Inflammatory macrophage (primary cell): ENCODE measurements around the gene KCNMA1.
A peak's percentile ranks its signal among the peaks of the same experiment; 100 is the strongest.
"Not testable (repeated sequence)": the region's sequence is repeated elsewhere in the genome, so short reads cannot be mapped to it uniquely, and the experiment has no call there.

Experiments
- DNase-seq, 2 donors: peaks; one replicate each; pipeline ENCODE4 v3.0.0-alpha.2; 2020 to 2022
- total RNA-seq, 18 experiments: gene quantifications; one replicate each; lab custom pipeline; 2026; ENCODE audit warnings: mixed read lengths in 6 of 18, inconsistent platforms in 2 of 18; lab: John Stamatoyannopoulos, UW

The KCNMA1 gene
- total RNA-seq = 5.2 to 111 (median 27.7) reads per million in 18 experiments

GRCh38 chr10:77637532-77638320 is at the start of gene KCNMA1:
Gene KCNMA1, minus strand, starts transcription at chr10:77637808.
- peak in 1 of 2 donors; percentile 44 for DNase-seq

DNA sequence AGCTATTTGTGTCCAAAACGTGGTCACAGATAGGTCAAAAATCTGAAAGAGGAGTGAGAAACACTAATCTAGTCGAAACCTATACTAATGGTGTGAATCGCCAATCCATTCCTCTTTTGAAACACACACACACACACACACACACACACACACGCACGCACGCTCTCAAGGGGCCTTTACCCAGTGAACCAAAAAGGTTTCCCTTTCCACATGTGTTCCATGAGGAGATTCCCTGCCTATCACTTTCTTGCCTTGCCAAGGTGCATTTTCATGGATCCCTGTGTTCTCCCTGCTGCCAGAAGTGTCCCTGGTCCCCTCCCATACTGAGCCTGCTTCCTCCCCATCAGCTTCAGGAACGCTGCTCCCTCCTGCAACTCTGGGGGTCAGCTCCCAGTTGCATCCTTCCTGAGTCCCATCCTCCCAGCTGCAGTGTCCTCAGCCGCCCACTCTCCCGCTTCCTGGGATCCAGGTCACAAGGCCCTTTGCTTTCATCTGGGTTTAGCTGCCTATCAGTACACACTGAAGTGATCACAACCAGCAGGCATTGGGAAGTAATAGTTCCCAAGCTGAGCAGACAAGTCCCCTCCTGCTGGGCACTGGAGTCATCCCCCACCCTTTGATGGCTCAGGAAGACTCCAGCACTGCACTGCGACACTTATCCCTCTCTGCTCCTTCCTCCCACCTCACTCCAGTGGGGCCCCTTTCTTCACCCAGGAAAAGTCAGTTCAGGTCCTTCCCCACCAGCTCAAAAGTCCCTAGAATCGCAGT is 49.2 kb upstream of the KCNMA1 start:
- DNase-seq = no peak

DNA sequence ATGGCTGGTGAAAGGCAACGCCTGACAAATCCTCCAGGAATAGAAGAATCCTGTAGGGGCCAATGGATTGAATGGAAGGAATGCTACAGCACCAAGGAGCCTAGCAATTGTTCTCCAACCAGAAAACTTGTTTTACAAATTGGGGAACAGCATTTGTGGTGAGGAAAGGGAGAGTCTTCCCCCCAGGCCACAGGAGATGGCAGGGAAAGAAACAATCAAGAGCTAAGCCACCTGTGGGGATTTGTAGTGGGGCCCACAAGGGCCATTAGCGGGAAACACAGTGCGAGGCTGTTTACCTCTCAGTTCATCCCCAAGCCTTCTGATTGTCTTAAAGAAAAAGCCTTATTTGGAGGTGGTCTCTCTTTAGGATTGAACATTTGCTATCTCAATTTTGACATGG is 48.5 kb upstream of the KCNMA1 start:
- no peak for DNase-seq

DNA sequence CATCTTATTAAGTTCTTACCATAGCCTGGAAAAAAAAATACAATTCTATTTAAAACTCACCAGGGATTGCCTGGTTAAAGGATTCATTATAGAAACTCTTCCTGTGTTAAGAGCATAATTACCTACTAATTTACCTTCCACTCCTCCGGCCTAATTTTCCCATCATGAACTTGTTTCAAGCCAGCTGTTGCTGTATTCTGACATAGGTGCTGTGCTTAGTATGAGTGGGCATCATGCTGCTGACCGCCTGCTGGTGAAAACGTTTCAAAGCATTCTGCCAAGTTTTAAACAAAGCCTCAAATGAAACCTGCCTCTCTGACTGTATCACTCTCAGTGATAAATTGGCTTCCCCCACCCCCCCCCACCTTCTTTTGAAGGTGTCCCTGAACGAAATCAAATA is 47.8 kb upstream of the KCNMA1 start:
- no peak for DNase-seq

- DNase-seq = not testable (repeated sequence)
Observed at GRCh38 chr10:77683088-77683432, 45.5 kb upstream of the KCNMA1 start.

GRCh38 chr10:77682393-77683087 is 44.9 kb upstream of the KCNMA1 start:
- DNase-seq = no peak

GRCh38 chr10:77681839-77682238 is 44.2 kb upstream of the KCNMA1 start:
- DNase-seq = no peak

- DNase-seq = no peak
Observed at GRCh38 chr10:77680811-77681210, 43.2 kb upstream of the KCNMA1 start.

- no peak for DNase-seq
Observed at GRCh38 chr10:77680065-77680464, 42.5 kb upstream of the KCNMA1 start.

DNA sequence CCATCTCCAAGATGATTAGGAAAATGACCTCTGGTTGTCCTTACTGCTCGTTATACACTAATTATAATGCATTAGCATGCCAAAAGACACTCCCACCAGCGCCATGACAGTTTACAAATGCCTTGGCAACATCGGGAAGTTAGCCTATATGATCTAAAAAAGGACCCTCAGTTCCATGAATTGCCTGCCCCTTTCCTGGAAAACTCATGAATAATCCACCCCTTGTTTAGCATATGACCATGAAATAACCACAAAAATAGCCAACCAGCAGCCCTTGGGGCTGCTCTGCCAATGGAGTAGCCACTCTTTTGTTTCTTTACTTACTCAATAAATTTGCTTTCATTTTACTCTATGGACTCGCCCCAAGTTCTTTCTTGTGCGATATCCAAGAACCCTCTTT is 41.6 kb upstream of the KCNMA1 start:
- DNase-seq = no peak

DNA sequence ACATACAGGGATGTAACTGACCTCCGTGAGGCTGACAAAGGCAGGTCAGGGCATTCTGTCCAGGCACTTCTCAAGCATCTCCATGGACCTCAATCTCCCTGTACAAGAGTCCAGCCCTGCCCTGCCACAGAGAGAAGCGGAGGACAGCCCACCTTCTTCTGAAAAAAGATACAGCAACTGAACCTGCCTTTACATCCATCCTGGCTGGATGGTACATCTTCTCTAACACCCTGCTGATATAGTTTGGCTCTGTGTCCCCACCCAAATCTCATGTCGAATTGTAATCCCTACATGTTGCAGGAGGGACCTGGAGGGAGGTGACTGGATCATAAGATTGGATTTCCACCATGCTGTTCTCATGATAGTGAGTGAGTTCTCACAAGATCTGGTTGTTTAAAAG is 40.5 kb upstream of the KCNMA1 start:
- no peak for DNase-seq

DNA sequence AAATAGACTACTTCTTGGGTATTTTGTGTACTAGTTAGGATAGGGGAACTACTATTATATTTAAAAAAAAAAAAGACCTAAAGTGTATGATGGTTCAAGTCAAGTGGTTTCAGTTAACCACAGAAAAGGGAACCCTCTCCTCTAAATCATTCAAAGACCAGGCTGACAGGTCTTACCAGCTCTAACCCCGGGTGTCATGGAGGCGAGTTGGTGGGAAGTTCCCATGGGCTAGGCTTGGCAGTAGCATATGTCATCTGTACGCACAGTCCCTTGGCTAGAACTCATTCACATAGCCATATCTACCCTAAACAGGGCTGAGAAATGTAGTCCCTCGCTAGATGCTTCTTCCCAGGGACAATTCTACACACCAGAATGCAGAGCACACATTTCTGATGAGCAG is 37.7 kb upstream of the KCNMA1 start:
- DNase-seq = no peak

GRCh38 chr10:77673515-77674140 is 36.0 kb upstream of the KCNMA1 start:
- DNase-seq = no peak

DNA sequence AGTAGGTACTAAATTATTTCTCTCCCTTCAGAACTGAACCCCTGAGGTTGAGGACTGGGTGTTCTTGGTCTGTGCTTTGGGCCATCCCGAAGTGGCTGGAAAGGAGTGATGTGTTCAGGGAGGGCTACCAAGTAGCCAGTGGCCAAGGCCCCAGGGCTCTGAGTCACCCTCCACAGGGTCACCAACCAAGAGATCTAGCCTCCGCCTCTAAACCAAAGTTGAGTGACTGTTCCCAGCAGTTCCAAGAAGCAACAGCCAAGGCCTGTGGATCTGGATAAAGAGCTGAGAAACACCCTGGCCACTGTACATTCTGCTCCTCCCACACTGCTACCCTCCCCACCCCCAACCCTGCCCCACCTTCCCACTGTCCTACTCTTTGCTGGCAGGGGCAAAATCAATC is 35.5 kb upstream of the KCNMA1 start:
- no peak for DNase-seq

DNA sequence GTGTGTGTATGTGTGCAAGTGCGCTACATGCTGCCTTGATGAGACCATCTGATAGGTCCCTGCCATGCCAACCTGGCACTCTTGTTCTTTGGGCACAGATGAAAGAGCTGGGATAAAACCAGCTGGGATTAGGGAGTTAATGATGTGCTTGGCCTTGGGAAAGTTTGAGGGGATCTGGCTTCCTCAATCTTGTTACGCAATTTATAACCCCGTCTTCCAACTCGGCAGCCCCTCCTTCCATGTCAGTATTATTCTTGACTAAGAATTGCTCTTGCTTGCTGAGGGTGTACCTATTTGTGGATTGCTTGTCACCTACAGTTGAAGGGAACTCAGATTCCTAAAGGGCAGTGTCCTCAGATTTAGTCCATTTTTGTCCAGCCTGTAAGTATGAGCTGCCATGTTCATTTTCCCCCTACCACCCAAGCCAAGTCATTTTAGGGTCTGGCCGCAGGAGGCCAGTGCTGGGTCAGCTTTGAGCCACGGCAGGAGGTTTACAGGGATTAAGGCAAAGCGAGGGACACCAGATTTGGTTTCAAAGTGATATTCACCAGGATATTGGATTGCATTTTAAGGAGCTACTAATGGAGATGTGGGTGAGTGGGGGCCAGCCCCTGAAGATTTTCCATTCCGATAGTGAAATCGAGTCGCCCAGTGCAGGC is 34.1 kb upstream of the KCNMA1 start:
- no peak for DNase-seq

- no peak for DNase-seq
Observed at GRCh38 chr10:77670817-77671443, 33.3 kb upstream of the KCNMA1 start.

DNA sequence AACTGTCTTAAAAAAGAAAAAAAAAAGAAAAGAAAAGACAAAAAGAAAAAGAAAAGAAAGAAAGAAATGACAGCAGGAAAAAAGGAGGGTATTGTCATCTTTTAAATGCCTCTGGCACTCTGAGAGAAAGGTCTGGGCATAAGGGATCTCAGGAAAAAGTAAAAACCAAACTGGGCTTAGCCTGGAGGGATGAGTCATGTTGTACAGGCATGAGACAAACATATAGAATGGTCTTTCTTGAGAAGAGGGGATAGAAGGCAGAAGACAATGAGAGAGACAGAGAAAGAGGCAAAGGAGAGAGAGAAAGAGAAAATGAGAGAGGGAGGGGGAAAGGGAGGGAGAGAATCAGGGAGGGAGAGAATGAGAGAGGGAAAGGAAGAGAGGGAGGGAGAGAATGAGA is 32.3 kb upstream of the KCNMA1 start:
- DNase-seq = no peak

GRCh38 chr10:77667426-77668324 is 30.1 kb upstream of the KCNMA1 start:
- DNase-seq = no peak

- DNase-seq = no peak
Observed at GRCh38 chr10:77666821-77667220, 29.2 kb upstream of the KCNMA1 start.

- DNase-seq = no peak
Observed at GRCh38 chr10:77664696-77665095, 27.1 kb upstream of the KCNMA1 start.

GRCh38 chr10:77664008-77664407 is 26.4 kb upstream of the KCNMA1 start:
- DNase-seq = no peak
